OCI-LY7 (cell line): Measurements from ENCODE around the gene NELFA. TPM values are rescaled to one million over a fixed set of nuclear protein-coding genes. Genes with fewer than 3 reads are reported as not detected.

ENCODE experiments used
- BruUV-seq: library from RNA; stranded (reverse); fragments of 400-500 nt; replicated peaks from 2 replicates; lab custom pipeline; 2021; lab: Mats Ljungman, UMichigan
- CTCF ChIA-PET: fragments of 300-600 bp; sonication (Branson Sonifier 250); formaldehyde crosslinking; loops from one replicate; lab custom pipeline; 2022; ENCODE audit warnings: antibody characterized with exemption; ENCODE audit not compliant: unreplicated experiment; lab: Charles Lee
- POLR2A ChIA-PET: fragments of 300-600 bp; sonication (Branson Sonifier 250); formaldehyde crosslinking; loops from one replicate; lab custom pipeline; 2022; ENCODE audit warnings: antibody characterized with exemption; lab: Charles Lee
- DNase-seq: peaks from one replicate; pipeline ENCODE4 v3.0.0-alpha.2; 2015; ENCODE audit warnings: low spot score
- H2AFZ ChIP-seq: fragments of 200-600 bp; sonication (generic), shearing (Covaris generic); 2 replicates; pipeline ENCODE4 v1.6.1; 2014; ENCODE audit warnings: mild to moderate bottlenecking, antibody characterized with exemption, low read length, moderate library complexity
- H3K27ac ChIP-seq: fragments of 200-600 bp; sonication (generic); 2 replicates; pipeline ENCODE4 v1.5.1; 2014; ENCODE audit warnings: mixed run types, low read depth, mild to moderate bottlenecking, moderate library complexity, low read length, inconsistent platforms; ENCODE audit not compliant: poor library complexity, severe bottlenecking
- H3K36me3 ChIP-seq: fragments of 200-600 bp; sonication (generic); 2 replicates; pipeline ENCODE4 v1.6.1; 2014; ENCODE audit warnings: mild to moderate bottlenecking, antibody characterized with exemption, low read length, moderate library complexity, mixed read lengths; ENCODE audit not compliant: insufficient read depth
- H3K4me1 ChIP-seq: fragments of 200-600 bp; sonication (generic); 2 replicates; pipeline ENCODE4 v1.5.1; 2014; ENCODE audit warnings: mild to moderate bottlenecking, low read length; ENCODE audit not compliant: insufficient read depth, poor library complexity, severe bottlenecking
- H3K4me2 ChIP-seq: fragments of 200-600 bp; sonication (generic); 2 replicates; pipeline ENCODE4 v1.6.1; 2014; ENCODE audit warnings: mild to moderate bottlenecking, low read length
- H3K4me3 ChIP-seq: fragments of 200-600 bp; sonication (generic); 2 replicates; pipeline ENCODE4 v1.5.1; 2014; ENCODE audit warnings: mild to moderate bottlenecking, low read depth, low read length; ENCODE audit not compliant: poor library complexity, severe bottlenecking
- H3K79me2 ChIP-seq: fragments of 200-600 bp; sonication (generic); 2 replicates; pipeline ENCODE4 v1.6.1; 2016; ENCODE audit warnings: low read depth, mild to moderate bottlenecking, low read length, moderate library complexity, mixed read lengths; ENCODE audit not compliant: insufficient read depth
- H3K9me2 ChIP-seq: fragments of 200-600 bp; sonication (generic); 2 replicates; pipeline ENCODE4 v1.6.1; 2016; ENCODE audit warnings: mild to moderate bottlenecking, low read length, mixed read lengths; ENCODE audit not compliant: insufficient read depth
- H3K9me3 ChIP-seq: fragments of 200-600 bp; sonication (generic); 2 replicates; pipeline ENCODE4 v1.6.1; 2014; ENCODE audit warnings: mild to moderate bottlenecking, mixed run types, low read length, mixed read lengths
- H4K20me1 ChIP-seq: fragments of 200-600 bp; sonication (generic); 2 replicates; pipeline ENCODE4 v1.6.1; 2014; ENCODE audit warnings: mild to moderate bottlenecking, antibody characterized with exemption, low read length, moderate library complexity, mixed read lengths; ENCODE audit not compliant: insufficient read depth
- EZH2phosphoT487 ChIP-seq: fragments of 200-600 bp; sonication (generic); IDR thresholded peaks from 2 replicates; pipeline ENCODE4 v1.6.1; 2018; ENCODE audit warnings: low read depth, borderline replicate concordance, mild to moderate bottlenecking, mixed run types, antibody characterized with exemption, low read length, moderate library complexity, mixed read lengths
- intact Hi-C: fragments of 100-400 bp; cut with micrococcal nuclease; formaldehyde crosslinking; loops from one replicate; pipeline ENCODE4 v1.10.0; 2022; ENCODE audit not compliant: unreplicated experiment
- total RNA-seq, 2 experiments: library from RNA; depleted of rRNA in 1 of 2; stranded (reverse); fragments of >200 nt in 1 of 2; shearing (Covaris generic) in 1 of 2; gene quantifications; 2 replicates each; pipeline ENCODE4 v1.2.3, GENCODE V29; 2014 to 2022
- TF ChIP-seq, protein P1 (sequence below): fragments of 200-600 bp; sonication (generic); conservative IDR thresholded peaks from 2 replicates; pipeline ENCODE4 v1.5.1; 2014; ENCODE audit warnings: mild to moderate bottlenecking, antibody characterized with exemption, low read length, moderate library complexity, mixed read lengths

Gene NELFA
- total RNA-seq, 2 experiments from 2014 or later: 45.5 to 45.7 TPM

DNA sequence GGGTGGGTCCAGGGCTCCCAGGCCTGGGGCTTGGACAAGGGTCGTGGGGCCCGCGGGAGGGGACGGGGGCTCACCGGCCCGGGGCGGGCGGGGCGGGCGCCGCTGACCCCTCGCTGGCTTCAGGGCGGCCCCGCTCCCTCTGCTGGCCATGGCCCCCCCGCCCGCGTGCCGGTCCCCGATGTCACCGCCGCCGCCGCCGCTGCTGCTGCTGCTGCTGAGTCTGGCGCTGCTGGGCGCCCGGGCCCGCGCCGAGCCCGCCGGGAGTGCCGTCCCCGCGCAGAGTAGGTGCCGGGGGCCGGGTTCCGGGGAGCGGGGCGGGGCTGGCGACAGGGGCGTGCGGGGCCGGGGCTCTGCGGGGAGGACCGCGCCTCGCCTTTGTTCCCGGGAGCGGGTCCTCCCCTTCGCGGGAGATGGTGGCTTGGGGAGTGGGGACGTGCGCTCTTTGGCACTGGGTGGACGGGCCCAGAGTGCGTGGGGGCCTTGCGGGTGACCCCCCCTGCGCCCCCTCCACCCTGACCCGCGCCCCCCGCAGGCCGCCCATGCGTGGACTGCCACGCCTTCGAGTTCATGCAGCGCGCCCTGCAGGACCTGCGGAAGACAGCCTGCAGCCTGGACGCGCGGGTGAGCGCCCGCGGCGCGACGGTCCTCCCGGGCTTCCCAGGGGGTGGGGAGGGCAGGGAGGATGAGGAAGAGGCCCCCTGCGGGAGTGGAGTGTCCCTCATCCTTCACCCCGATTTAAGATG, 33.6 kb upstream of the NELFA start:
- Histone ChIP-seq H2AFZ (0 out of 2 replicates have a peak overlapping the region, but pooled peaks have one; percentile 17), H3K4me3 (peak overlapping the region; percentile 63), H3K4me2 (peak overlapping the region; percentile 62), H3K27ac (no peak overlapping the region), H3K4me1 (peaks cover 8% of the 10 kb centered on the region), H3K9me2 (no peaks in the 10 kb centered on the region), H3K79me2 (no peaks in the 10 kb centered on the region), H4K20me1 (no peaks in the 10 kb centered on the region), H3K9me3 (no peaks in the 10 kb centered on the region), H3K36me3 (no peaks in the 10 kb centered on the region)
- POLR2A ChIA-PET: no interaction called here
- intact Hi-C loops: no loop called here
- peak; percentile 22 for DNase-seq
- CTCF ChIA-PET: no interaction called here
- TF ChIP-seq, protein P1, sequence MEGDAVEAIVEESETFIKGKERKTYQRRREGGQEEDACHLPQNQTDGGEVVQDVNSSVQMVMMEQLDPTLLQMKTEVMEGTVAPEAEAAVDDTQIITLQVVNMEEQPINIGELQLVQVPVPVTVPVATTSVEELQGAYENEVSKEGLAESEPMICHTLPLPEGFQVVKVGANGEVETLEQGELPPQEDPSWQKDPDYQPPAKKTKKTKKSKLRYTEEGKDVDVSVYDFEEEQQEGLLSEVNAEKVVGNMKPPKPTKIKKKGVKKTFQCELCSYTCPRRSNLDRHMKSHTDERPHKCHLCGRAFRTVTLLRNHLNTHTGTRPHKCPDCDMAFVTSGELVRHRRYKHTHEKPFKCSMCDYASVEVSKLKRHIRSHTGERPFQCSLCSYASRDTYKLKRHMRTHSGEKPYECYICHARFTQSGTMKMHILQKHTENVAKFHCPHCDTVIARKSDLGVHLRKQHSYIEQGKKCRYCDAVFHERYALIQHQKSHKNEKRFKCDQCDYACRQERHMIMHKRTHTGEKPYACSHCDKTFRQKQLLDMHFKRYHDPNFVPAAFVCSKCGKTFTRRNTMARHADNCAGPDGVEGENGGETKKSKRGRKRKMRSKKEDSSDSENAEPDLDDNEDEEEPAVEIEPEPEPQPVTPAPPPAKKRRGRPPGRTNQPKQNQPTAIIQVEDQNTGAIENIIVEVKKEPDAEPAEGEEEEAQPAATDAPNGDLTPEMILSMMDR: no peak
- no peak for TF ChIP-seq EZH2phosphoT487
- no TSS peak for BruUV-seq

DNA sequence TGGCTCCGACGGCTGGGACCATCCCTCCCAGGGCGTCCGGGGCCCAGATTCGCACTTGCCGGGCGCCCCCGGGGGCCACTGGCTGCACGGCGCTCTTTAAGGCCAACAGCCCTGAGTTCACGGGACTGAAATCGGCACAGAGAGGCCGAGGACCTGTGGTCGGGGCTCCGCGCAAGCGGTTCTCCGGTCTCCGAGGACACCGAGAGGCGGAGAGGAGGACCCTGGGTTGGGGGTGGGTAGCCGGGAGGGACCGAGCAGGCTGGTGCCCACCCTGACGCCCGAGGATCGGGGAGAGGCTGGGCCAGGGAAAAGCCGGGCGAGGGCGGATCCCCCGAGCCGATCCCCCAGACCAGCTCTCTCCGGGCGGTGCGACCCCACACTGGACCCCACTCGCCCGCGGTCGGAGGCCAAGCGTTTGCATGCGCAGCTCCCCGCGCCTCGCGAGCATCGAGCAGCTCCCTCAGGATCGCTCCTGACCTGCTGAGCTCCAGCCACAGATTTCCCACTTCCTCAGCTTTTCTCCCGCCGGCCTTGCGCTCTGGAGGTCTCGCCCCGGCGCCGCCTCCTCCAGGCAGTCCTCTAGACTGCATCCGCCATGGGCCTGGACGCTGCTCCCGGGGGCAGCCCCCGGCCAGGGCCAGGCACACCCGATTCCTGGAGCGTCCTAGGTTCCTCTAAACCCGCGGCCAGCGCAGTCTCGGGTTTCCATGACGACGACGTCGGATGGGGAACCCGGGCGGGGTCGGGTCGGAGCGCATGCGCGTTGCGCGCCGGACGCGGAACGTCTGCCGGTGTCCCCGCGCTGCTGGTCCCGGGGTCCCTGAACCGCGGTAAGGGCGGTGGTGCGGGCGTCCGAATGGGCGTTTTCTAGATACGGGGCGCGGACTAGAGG, 32.7 kb upstream of the NELFA start:
- ChIA-PET CTCF (no interaction called here), POLR2A (interaction anchor here (0.5 kb wide), 1 partner anchor 548 kb away, joined by 3 read pairs; no protein-coding TSS in a partner anchor)
- BruUV-seq: no TSS peak
- H3K4me3 ChIP-seq: peak overlapping the region; percentile 63
- no peaks in the 10 kb centered on the region for H3K36me3 ChIP-seq
- no peaks in the 10 kb centered on the region for H3K79me2 ChIP-seq
- H3K4me2 ChIP-seq: peak overlapping the region; percentile 55
- intact Hi-C loops: no loop called here
- H3K4me1 ChIP-seq: peaks cover 8% of the 10 kb centered on the region
- TF ChIP-seq EZH2phosphoT487: no peak
- TF ChIP-seq, protein P1: no peak
- H4K20me1 ChIP-seq: no peaks in the 10 kb centered on the region
- no peak overlapping the region for H3K27ac ChIP-seq
- no peaks in the 10 kb centered on the region for H3K9me2 ChIP-seq
- 0 out of 2 replicates have a peak overlapping the region, but pooled peaks have one; percentile 17 for H2AFZ ChIP-seq
- peak; percentile 80 for DNase-seq
- H3K9me3 ChIP-seq: no peaks in the 10 kb centered on the region
